Testis (tissue), 3 donors: ENCODE results near the gene UBQLN4. TPM values are rescaled to one million over a fixed set of nuclear protein-coding genes. Genes with fewer than 3 reads are reported as not detected.

Source experiments
- DNase-seq: peaks from one replicate; pipeline ENCODE4 v3.0.0-alpha.2; 2019
- H3K27ac ChIP-seq, 2 donors: fragments of 200-600 bp; sonication (generic); one replicate each; pipeline ENCODE4 v1.5.1; 2019
- H3K27me3 ChIP-seq: fragments of 200-600 bp; sonication (generic); one replicate; pipeline ENCODE4 v1.5.1; 2019
- H3K36me3 ChIP-seq: fragments of 200-600 bp; sonication (generic); one replicate; pipeline ENCODE4 v1.5.1; 2017; ENCODE audit warnings: low read depth; ENCODE audit errors: missing control alignments
- H3K4me1 ChIP-seq: fragments of 200-600 bp; sonication (generic); one replicate; pipeline ENCODE4 v1.5.1; 2019
- H3K4me3 ChIP-seq, 2 donors: fragments of 200-600 bp; sonication (generic); one replicate each; pipeline ENCODE4 v1.5.1; 2017 to 2019
- H3K9me3 ChIP-seq: fragments of 200-600 bp; sonication (generic); one replicate; pipeline ENCODE4 v1.5.1; 2017
- CTCF ChIP-seq, 3 experiments: fragments of 450-650 bp in 2 of 3; fragments of 200-600 bp in 1 of 3; sonication (generic) in 1 of 3; IDR thresholded peaks; one replicate each; pipeline ENCODE4 v1.5.1; 2016 to 2019; ENCODE audit warnings: antibody characterized with exemption in 3 of 3, mild to moderate bottlenecking in 2 of 3, moderate library complexity in 1 of 3
- POLR2A ChIP-seq: fragments of 450-650 bp; IDR thresholded peaks from one replicate; pipeline ENCODE4 v1.6.1; 2017; ENCODE audit warnings: antibody characterized with exemption, mild to moderate bottlenecking, moderate library complexity
- WGBS, 2 donors: methylation state at CpG; one replicate each; pipeline ENCODE4 v1.1.5; 2018; 5-methylcytosine and 5-hydroxymethylcytosine counted together
- intact Hi-C: fragments of 100-400 bp; cut with DNase I; formaldehyde crosslinking; loops from one replicate; pipeline ENCODE4 v1.15.1; 2023; ENCODE audit warnings: low total_unique reads
- polyA plus RNA-seq: library from polyadenylated mRNA; stranded (reverse); fragments of 350-450 nt; fragmentation: Illumina TruSeq; extraction: RNeasy Lipid Tissue Mini Kit (QIAGEN cat#74804); gene quantifications from one replicate; pipeline ENCODE4 v1.2.3, GENCODE V29; 2014; ENCODE audit warnings: low read depth, low replicate concordance; ENCODE audit not compliant: insufficient read depth
- total RNA-seq, 2 donors: library from RNA; depleted of rRNA; stranded (reverse); fragments of >200 nt; gene quantifications; one replicate each; pipeline ENCODE4 v1.2.3, GENCODE V29; 2016

UBQLN4 gene
- total and polyA plus RNA-seq, 3 donors from 2014 or later: 34.4 to 42.7 (median 41.0) TPM

GRCh38 chr1:155989242-155990004 is 64.2 kb downstream of the UBQLN4 start:
- H3K4me3 ChIP-seq: no peak overlapping the region
- H3K27ac ChIP-seq: peak overlapping the region in 1 of 2 donors; percentile 10
- no peaks in the 10 kb centered on the region for H3K36me3 ChIP-seq
- H3K4me1 ChIP-seq: no peaks in the 10 kb centered on the region
- H3K9me3 ChIP-seq: no peaks in the 10 kb centered on the region
- peak; percentile 72 for DNase-seq
- 27 to 33% methylated on average over 7 to 9 of the region's 9 CpGs for WGBS, 2 donors
- intact Hi-C loops: no loop called here
- TF ChIP-seq POLR2A: no peak
- TF ChIP-seq CTCF (IDR thresholded peaks at IDR 0.05): peak; percentile 94 to 96 (median 96)
- H3K27me3 ChIP-seq: no peaks in the 10 kb centered on the region

Other genes starting within 250 kb of the UBQLN4 start
- 100 to 1,000 TPM in 1 of 2 donors, 10 to 100 TPM in 1; 77.2 to 108 TPM for gene GON4L, start 196.6 kb downstream of the UBQLN4 start, total RNA-seq
- gene GON4L, start 196.6 kb downstream of the UBQLN4 start, polyA plus RNA-seq: 36.4 TPM
- 10 to 100 TPM; 17.9 to 19.7 TPM for gene SYT11, start 194.2 kb downstream of the UBQLN4 start, total RNA-seq
- gene SYT11, start 194.2 kb downstream of the UBQLN4 start, polyA plus RNA-seq: 23.4 TPM
- 10 to 100 TPM; 26.1 to 31.1 TPM for gene RIT1, start 142.4 kb downstream of the UBQLN4 start, total RNA-seq
- 25.7 TPM for gene RIT1, start 142.4 kb downstream of the UBQLN4 start, polyA plus RNA-seq
- gene KHDC4, start 119.4 kb downstream of the UBQLN4 start, total RNA-seq: 10 to 100 TPM; 84.5 to 95.3 TPM
- gene KHDC4, start 119.4 kb downstream of the UBQLN4 start, polyA plus RNA-seq: 45.5 TPM
- gene RXFP4, start 112.2 kb downstream of the UBQLN4 start, total RNA-seq: 1 to 10 TPM in 1 of 2 donors, under 1 TPM in 1; 0.37 to 1.1 TPM
- gene RXFP4, start 112.2 kb downstream of the UBQLN4 start, polyA plus RNA-seq: not detected
- 100 to 1,000 TPM in 1 of 2 donors, 10 to 100 TPM in 1; 56.6 to 124 TPM for gene ARHGEF2, start 75.3 kb downstream of the UBQLN4 start, total RNA-seq
- 88.8 TPM for gene ARHGEF2, start 75.3 kb downstream of the UBQLN4 start, polyA plus RNA-seq
- 100 to 1,000 TPM; 170 to 216 TPM for gene SSR2, start 32.8 kb downstream of the UBQLN4 start, total RNA-seq
- gene SSR2, start 32.8 kb downstream of the UBQLN4 start, polyA plus RNA-seq: 289 TPM
- gene LAMTOR2, start 984 bp upstream of the UBQLN4 start, total RNA-seq: 10 to 100 TPM; 47.6 to 50.4 TPM
- gene LAMTOR2, start 984 bp upstream of the UBQLN4 start, polyA plus RNA-seq: 55.5 TPM
- 1 to 10 TPM; 1.2 to 2.0 TPM for gene RAB25, start 7.4 kb upstream of the UBQLN4 start, total RNA-seq
- 2.1 TPM for gene RAB25, start 7.4 kb upstream of the UBQLN4 start, polyA plus RNA-seq
- gene MEX3A, start 28.7 kb upstream of the UBQLN4 start, total RNA-seq: 1 to 10 TPM; 2.4 to 3.0 TPM
- 0.87 TPM for gene MEX3A, start 28.7 kb upstream of the UBQLN4 start, polyA plus RNA-seq
- 100 to 1,000 TPM; 162 to 219 TPM for gene LMNA, start 60.9 kb upstream of the UBQLN4 start, total RNA-seq
- gene LMNA, start 60.9 kb upstream of the UBQLN4 start, polyA plus RNA-seq: 189 TPM
- 1 to 10 TPM; 4.8 to 8.0 TPM for gene SEMA4A, start 99.8 kb upstream of the UBQLN4 start, total RNA-seq
- gene SEMA4A, start 99.8 kb upstream of the UBQLN4 start, polyA plus RNA-seq: 7.7 TPM
- gene SLC25A44, start 140.3 kb upstream of the UBQLN4 start, total RNA-seq: 10 to 100 TPM; 32.8 to 34.2 TPM
- 32.4 TPM for gene SLC25A44, start 140.3 kb upstream of the UBQLN4 start, polyA plus RNA-seq
- gene PMF1, start 159.2 kb upstream of the UBQLN4 start, total RNA-seq: 10 to 100 TPM; 38.1 to 47.0 TPM
- 32.3 TPM for gene PMF1, start 159.2 kb upstream of the UBQLN4 start, polyA plus RNA-seq
- 1 to 10 TPM; 1.1 to 1.5 TPM for gene BGLAP, start 188.4 kb upstream of the UBQLN4 start, total RNA-seq
- not detected for gene BGLAP, start 188.4 kb upstream of the UBQLN4 start, polyA plus RNA-seq
- gene PAQR6, start 194.3 kb upstream of the UBQLN4 start, total RNA-seq: 10 to 100 TPM in 1 of 2 donors, 1 to 10 TPM in 1; 8.0 to 10.5 TPM
- gene PAQR6, start 194.3 kb upstream of the UBQLN4 start, polyA plus RNA-seq: 3.6 TPM
- 100 to 1,000 TPM in 1 of 2 donors, 10 to 100 TPM in 1; 82.5 to 100 TPM for gene SMG5, start 229.0 kb upstream of the UBQLN4 start, total RNA-seq
- gene SMG5, start 229.0 kb upstream of the UBQLN4 start, polyA plus RNA-seq: 74.5 TPM
- gene TMEM79, start 230.5 kb upstream of the UBQLN4 start, total RNA-seq: 1 to 10 TPM; 4.6 to 5.3 TPM
- gene TMEM79, start 230.5 kb upstream of the UBQLN4 start, polyA plus RNA-seq: 5.3 TPM
- 10 to 100 TPM; 31.8 to 45.7 TPM for gene GLMP, start 241.9 kb upstream of the UBQLN4 start, total RNA-seq
- gene GLMP, start 241.9 kb upstream of the UBQLN4 start, polyA plus RNA-seq: 26.1 TPM
- gene VHLL, start 245.5 kb upstream of the UBQLN4 start, total RNA-seq: 1 to 10 TPM; 1.7 to 1.8 TPM
- gene VHLL, start 245.5 kb upstream of the UBQLN4 start, polyA plus RNA-seq: not detected